ENCODE data around the gene C5orf46. TPM values are rescaled to one million over a fixed set of nuclear protein-coding genes. Genes with fewer than 3 reads are reported as not detected.

C5orf46 gene
- total RNA-seq, 6 experiments from 2014 or later, result not detected

GRCh38 chr5:147920420-147921030, 14.2 kb upstream of the C5orf46 start:
- TF ChIP-seq CTCF (IDR thresholded peaks at IDR 0.05), result no peak
- Mint-ChIP-seq H3K9me3 (peaks cover 16% of the 10 kb centered on the region), H3K27me3 (ENCODE audit: insufficient read depth) (peaks cover 1% of the 10 kb centered on the region; the same call in 1 of the 2 replicates), H3K36me3 (ENCODE audit: low read depth) (no peaks in the 10 kb centered on the region), H3K27ac (no peak overlapping the region), H3K4me1 (ENCODE audit: low read depth) (no peaks in the 10 kb centered on the region), H3K4me3 (no peak overlapping the region)
- DNase-seq, result no peak

GRCh38 chr5:147918899-147919298, 12.6 kb upstream of the C5orf46 start:
- H3K36me3 Mint-ChIP-seq (ENCODE audit: low read depth), result no peaks in the 10 kb centered on the region
- no peak for TF ChIP-seq CTCF (IDR thresholded peaks at IDR 0.05)
- no peak for DNase-seq
- H3K9me3 Mint-ChIP-seq, result peaks cover 16% of the 10 kb centered on the region
- H3K4me1 Mint-ChIP-seq (ENCODE audit: low read depth), result no peaks in the 10 kb centered on the region
- peaks cover 1% of the 10 kb centered on the region; the same call in 1 of the 2 replicates for H3K27me3 Mint-ChIP-seq (ENCODE audit: insufficient read depth)
- no peak overlapping the region for H3K4me3 Mint-ChIP-seq
- no peak overlapping the region for H3K27ac Mint-ChIP-seq

- TF ChIP-seq CTCF (IDR thresholded peaks at IDR 0.05), result no peak
- Mint-ChIP-seq H3K27ac (no peak overlapping the region), H3K4me3 (no peak overlapping the region), H3K4me1 (ENCODE audit: low read depth) (no peaks in the 10 kb centered on the region), H3K27me3 (ENCODE audit: insufficient read depth) (peaks cover 1% of the 10 kb centered on the region; the same call in 1 of the 2 replicates), H3K9me3 (peaks cover 20% of the 10 kb centered on the region), H3K36me3 (ENCODE audit: low read depth) (no peaks in the 10 kb centered on the region)
- DNase-seq, result no peak
Observed at GRCh38 chr5:147918101-147918685, 11.9 kb upstream of the C5orf46 start.

GRCh38 chr5:147913786-147914185, 7.4 kb upstream of the C5orf46 start:
- no peak overlapping the region for H3K27ac Mint-ChIP-seq
- H3K27me3 Mint-ChIP-seq (ENCODE audit: insufficient read depth), result no peaks in the 10 kb centered on the region
- H3K4me3 Mint-ChIP-seq, result no peak overlapping the region
- no peaks in the 10 kb centered on the region for H3K4me1 Mint-ChIP-seq (ENCODE audit: low read depth)
- no peaks in the 10 kb centered on the region for H3K36me3 Mint-ChIP-seq (ENCODE audit: low read depth)
- peaks cover 4% of the 10 kb centered on the region; the same call in 1 of the 2 replicates for H3K9me3 Mint-ChIP-seq
- no peak for TF ChIP-seq CTCF (IDR thresholded peaks at IDR 0.05)
- DNase-seq, result no peak

- peaks cover 5% of the 10 kb centered on the region; the same call in 1 of the 2 replicates for H3K36me3 Mint-ChIP-seq (ENCODE audit: low read depth)
- no peaks in the 10 kb centered on the region for H3K27me3 Mint-ChIP-seq (ENCODE audit: insufficient read depth)
Observed at GRCh38 chr5:147912011-147912410, 5.7 kb upstream of the C5orf46 start.

More at GRCh38 chr5:147912011-147912410, 5.7 kb upstream of the C5orf46 start:
- no peak for DNase-seq
- Mint-ChIP-seq H3K4me3 (no peak overlapping the region), H3K4me1 (ENCODE audit: low read depth) (no peaks in the 10 kb centered on the region), H3K9me3 (peaks cover 14% of the 10 kb centered on the region), H3K27ac (no peak overlapping the region)
- TF ChIP-seq CTCF (IDR thresholded peaks at IDR 0.05), result no peak
